A549 (cell line): ENCODE results near the gene STIM2. TPM values are rescaled to one million over a fixed set of nuclear protein-coding genes. Genes with fewer than 3 reads are reported as not detected.

Source experiments
- ATAC-seq, 2 experiments: fragments of 200-7000 bp in 1 of 2; fragments of >200 bp in 1 of 2; cut with Nextera tagmentation in 1 of 2; cut with Tn5 transposase in 1 of 2; 3 replicates each; pipeline versions ENCODE4 v1.8.0 to v1.9.1; 2018 to 2020; ENCODE audit warnings: mild to moderate bottlenecking in 1 of 2, moderate library complexity in 1 of 2
- CTCF ChIA-PET: fragments of 300-600 bp; sonication (Branson Sonifier 250); formaldehyde crosslinking; extraction: SDS; loops from one replicate; lab custom pipeline; 2021; ENCODE audit warnings: antibody characterized with exemption, inconsistent platforms; lab: Yijun Ruan, JAX
- POLR2A ChIA-PET: fragments of 350-600 bp; formaldehyde crosslinking; extraction: SDS; loops from one replicate; lab custom pipeline; 2021; ENCODE audit warnings: antibody characterized with exemption, inconsistent platforms; lab: Yijun Ruan, JAX
- DNase-seq, 2 experiments: peaks; one replicate each; pipeline versions ENCODE4 v3.0.0 to v3.0.0-alpha.2; 2011 to 2016; ENCODE audit warnings: low read depth in 1 of 2, low spot score in 1 of 2
- FAIRE-seq: peaks from 2 replicates; lab custom pipeline; 2011; peaks lifted over from hg19 to GRCh38; lab: Jason Lieb, UNC
- H3K27ac ChIP-seq, 2 experiments: fragments of >200 bp; sonication (Bioruptor Twin); formaldehyde crosslinking; 3 replicates each; pipeline ENCODE4 v1.5.1; 2016 to 2017
- H3K4me1 ChIP-seq: fragments of >200 bp; sonication (Bioruptor Twin); formaldehyde crosslinking; 3 replicates; pipeline ENCODE4 v1.6.1; 2016
- H3K4me2 ChIP-seq: fragments of >200 bp; sonication (Bioruptor Twin); formaldehyde crosslinking; 3 replicates; pipeline ENCODE4 v1.6.1; 2016
- H3K4me3 ChIP-seq: fragments of >200 bp; sonication (Bioruptor Twin); formaldehyde crosslinking; 3 replicates; pipeline ENCODE4 v1.5.1; 2016
- H3K9me3 ChIP-seq: fragments of >200 bp; sonication (Bioruptor Twin); formaldehyde crosslinking; 3 replicates; pipeline ENCODE4 v1.6.1; 2016
- CBX8 ChIP-seq: fragments of 200-600 bp; sonication (generic); IDR thresholded peaks from 2 replicates; pipeline ENCODE4 v1.6.1; 2016
- CHD4 ChIP-seq: fragments of 200-600 bp; sonication (generic); IDR thresholded peaks from 2 replicates; pipeline ENCODE4 v1.6.1; 2016; ENCODE audit warnings: antibody characterized with exemption, mild to moderate bottlenecking, borderline replicate concordance
- CTCF ChIP-seq: fragments of >200 bp; sonication (Bioruptor Twin); formaldehyde crosslinking; IDR thresholded peaks from 3 replicates; pipeline ENCODE4 v1.5.1; 2016
- E2F6 ChIP-seq: IDR thresholded peaks from 2 replicates; pipeline ENCODE4 v1.6.1; 2012; ENCODE audit warnings: low read depth, borderline replicate concordance
- EHF ChIP-seq: fragments of 250-450 bp; sonication (Bioruptor Pico); IDR thresholded peaks from 2 replicates; pipeline ENCODE4 v1.5.0; 2020; ENCODE audit warnings: mild to moderate bottlenecking
- ELK1 ChIP-seq: fragments of 150-350 bp; IDR thresholded peaks from 2 replicates; pipeline ENCODE4 v1.6.1; 2014; ENCODE audit warnings: low read depth, mild to moderate bottlenecking, low read length
- ESRRA ChIP-seq: fragments of 150-350 bp; IDR thresholded peaks from 2 replicates; pipeline ENCODE4 v1.6.1; 2014; ENCODE audit warnings: mild to moderate bottlenecking, low read length, borderline replicate concordance
- GATA3 ChIP-seq: IDR thresholded peaks from 2 replicates; pipeline ENCODE4 v1.6.1; 2012; ENCODE audit warnings: borderline replicate concordance
- HDAC2 ChIP-seq: fragments of 200-600 bp; sonication (generic); IDR thresholded peaks from 2 replicates; pipeline ENCODE4 v1.6.1; 2016
- HEYL ChIP-seq: fragments of 250-450 bp; sonication (Bioruptor Pico); IDR thresholded peaks from 2 replicates; pipeline ENCODE4 v1.8.0; 2021; ENCODE audit warnings: mild to moderate bottlenecking, moderate library complexity
- HMGXB4 ChIP-seq: fragments of 250-450 bp; sonication (Bioruptor Pico); IDR thresholded peaks from 2 replicates; pipeline ENCODE4 v1.5.0; 2021; ENCODE audit warnings: mild to moderate bottlenecking, moderate library complexity, borderline replicate concordance
- HOXA7 ChIP-seq: fragments of 250-450 bp; sonication (Bioruptor Pico); IDR thresholded peaks from 2 replicates; pipeline ENCODE4 v1.5.0; 2020; ENCODE audit warnings: mild to moderate bottlenecking, moderate library complexity
- HOXB5 ChIP-seq: fragments of 250-450 bp; sonication (Bioruptor Pico); IDR thresholded peaks from 2 replicates; pipeline ENCODE4 v1.5.0; 2020; ENCODE audit warnings: mild to moderate bottlenecking, moderate library complexity
- JUN ChIP-seq, 2 experiments: fragments of >200 bp; sonication (Bioruptor Twin); formaldehyde crosslinking; IDR thresholded peaks; 2 replicates in 1 of 2; 3 replicates in 1 of 2; pipeline ENCODE4 v1.6.1; 2016 to 2017
- JUNB ChIP-seq: fragments of >200 bp; sonication (Bioruptor Twin); formaldehyde crosslinking; IDR thresholded peaks from 2 replicates; pipeline ENCODE4 v1.6.1; 2016
- MAFK ChIP-seq: fragments of 450-650 bp; IDR thresholded peaks from 2 replicates; pipeline ENCODE4 v1.6.1; 2014; ENCODE audit not compliant: partially characterized antibody
- MYC ChIP-seq: IDR thresholded peaks from 2 replicates; pipeline ENCODE4 v1.6.1; 2012; ENCODE audit warnings: mild to moderate bottlenecking, inconsistent platforms, low read length, improper control_type of control experiment, borderline replicate concordance
- NFE2L2 ChIP-seq: fragments of 150-350 bp; conservative IDR thresholded peaks from 2 replicates; pipeline ENCODE4 v1.6.1; 2014; ENCODE audit warnings: low read length
- PHF8 ChIP-seq: fragments of 200-600 bp; sonication (generic); IDR thresholded peaks from 2 replicates; pipeline ENCODE4 v1.6.1; 2016; ENCODE audit warnings: low read depth, mild to moderate bottlenecking, antibody characterized with exemption, moderate library complexity, borderline replicate concordance
- POLR2A ChIP-seq: IDR thresholded peaks from 2 replicates; pipeline ENCODE4 v1.6.1; 2012; ENCODE audit warnings: mild to moderate bottlenecking, low read length
- RCOR1 ChIP-seq: fragments of 150-350 bp; IDR thresholded peaks from 2 replicates; pipeline ENCODE4 v1.6.1; 2014; ENCODE audit warnings: antibody characterized with exemption, low read length, low read depth
- SREBF2 ChIP-seq: fragments of 450-650 bp; IDR thresholded peaks from 2 replicates; pipeline ENCODE4 v1.6.1; 2014; ENCODE audit warnings: mild to moderate bottlenecking, moderate library complexity
- TFCP2L1 ChIP-seq: fragments of 250-450 bp; sonication (Bioruptor Pico); IDR thresholded peaks from 2 replicates; pipeline ENCODE4 v1.5.0; 2021; ENCODE audit warnings: mild to moderate bottlenecking
- TP53 ChIP-seq: fragments of 250-450 bp; sonication (Bioruptor Pico); IDR thresholded peaks from 2 replicates; pipeline ENCODE4 v1.5.0; 2021; ENCODE audit warnings: mild to moderate bottlenecking, moderate library complexity
- ZFP36 ChIP-seq: fragments of 450-650 bp; IDR thresholded peaks from 2 replicates; pipeline ENCODE4 v1.6.1; 2014; ENCODE audit warnings: borderline replicate concordance; ENCODE audit not compliant: partially characterized antibody
- ZSCAN20 ChIP-seq: fragments of 250-450 bp; sonication (Bioruptor Pico); IDR thresholded peaks from 2 replicates; pipeline ENCODE4 v1.8.0; 2022; ENCODE audit warnings: mild to moderate bottlenecking, moderate library complexity
- WGBS: methylation state at CpG from one replicate; pipeline ENCODE4 v1.1.6; 2017; ENCODE audit errors: missing lambda C conversion rate; 5-methylcytosine and 5-hydroxymethylcytosine counted together
- polyA plus RNA-seq, 4 experiments: library from polyadenylated mRNA; depleted of rRNA in 3 of 4; stranded (reverse); fragments of >200 nt; fragmentation: RNase III in 1 of 4; extraction: RNeasy Plus Mini Kit Qiagen cat#74134 plus additional on column Dnase treatment in 1 of 4; gene quantifications; 2 replicates in 3 of 4; 3 replicates in 1 of 4; pipeline ENCODE4 v1.2.3, GENCODE V29; 2011 to 2017

The STIM2 gene
- polyA plus RNA-seq, 2 of the 4 experiments (the other 2 are of a cell fraction), result 13.6 to 20.6 TPM

GRCh38 chr4:26850528-26850927, 10.1 kb upstream of the STIM2 start:
- Histone ChIP-seq H3K27ac (no peak overlapping the region), H3K9me3 (no peaks in the 10 kb centered on the region), H3K4me2 (no peak overlapping the region), H3K4me3 (no peak overlapping the region), H3K4me1 (no peaks in the 10 kb centered on the region)
- no peak for ATAC-seq
- CTCF ChIA-PET, result no interaction called here
- no peak for DNase-seq
- WGBS, result 57% methylated on average over 1 of the region's 1 CpG
- no peak for FAIRE-seq
- no peak for TF ChIP-seq GATA3
- TF ChIP-seq, all 56 proteins: peak for 0
- POLR2A ChIA-PET, result no interaction called here

- TF ChIP-seq CTCF (no peak), CHD4 (no peak), ZSCAN20 (CRISPR knock-in tag) (no peak), HOXA7 (CRISPR knock-in tag) (no peak), NFE2L2 (no peak), CBX8 (no peak), JUN (IDR thresholded peaks at IDR 0.05) (no peak), HOXB5 (CRISPR knock-in tag) (no peak), E2F6 (no peak), HMGXB4 (CRISPR knock-in tag) (no peak), ESRRA (no peak), PHF8 (no peak), ELK1 (no peak), ZFP36 (no peak), RCOR1 (no peak), EHF (CRISPR knock-in tag) (no peak), TP53 (no peak), MAFK (no peak)
- DNase-seq (no peak), FAIRE-seq (no peak), ATAC-seq (no peak)
- ChIA-PET POLR2A (no interaction called here), CTCF (no interaction called here)
- Histone ChIP-seq H3K4me1 (no peaks in the 10 kb centered on the region), H3K9me3 (no peaks in the 10 kb centered on the region), H3K27ac (no peak overlapping the region), H3K4me2 (no peak overlapping the region), H3K4me3 (no peak overlapping the region)
- 74% methylated on average over 2 of the region's 2 CpGs for WGBS
Observed at GRCh38 chr4:26851129-26851528, 9.5 kb upstream of the STIM2 start.

GRCh38 chr4:26854701-26855100, 5.9 kb upstream of the STIM2 start:
- TF ChIP-seq MYC (no peak), JUNB (no peak), CHD4 (no peak), SREBF2 (no peak), TFCP2L1 (no peak), JUN (IDR thresholded peaks at IDR 0.05) (no peak), ZSCAN20 (CRISPR knock-in tag) (no peak), CBX8 (no peak), POLR2A (no peak), HDAC2 (no peak), HEYL (CRISPR knock-in tag) (no peak)
- DNase-seq, result no peak
- FAIRE-seq, result no peak
- POLR2A ChIA-PET, result no interaction called here
- H3K27ac ChIP-seq, result no peak overlapping the region
- H3K4me1 ChIP-seq, result peaks cover 12% of the 10 kb centered on the region
- CTCF ChIA-PET, result interaction anchor here (0.6 kb wide), 1 partner anchor 85 kb away, joined by 3 read pairs; no protein-coding TSS in a partner anchor
- no peak overlapping the region for H3K4me2 ChIP-seq
- H3K4me3 ChIP-seq, result no peak overlapping the region
- H3K9me3 ChIP-seq, result no peaks in the 10 kb centered on the region
- no peak for ATAC-seq
- WGBS, result 76% methylated on average over 6 of the region's 6 CpGs
